ENCODE results near the gene LARP7.
A peak's percentile ranks its signal among the peaks of the same experiment; 100 is the strongest.
"Not testable (repeated sequence)": the region's sequence is repeated elsewhere in the genome, so short reads cannot be mapped to it uniquely, and the experiment has no call there.

Gene LARP7
- total RNA-seq = 41.3 to 58.0 reads per million in 2 donors

DNA sequence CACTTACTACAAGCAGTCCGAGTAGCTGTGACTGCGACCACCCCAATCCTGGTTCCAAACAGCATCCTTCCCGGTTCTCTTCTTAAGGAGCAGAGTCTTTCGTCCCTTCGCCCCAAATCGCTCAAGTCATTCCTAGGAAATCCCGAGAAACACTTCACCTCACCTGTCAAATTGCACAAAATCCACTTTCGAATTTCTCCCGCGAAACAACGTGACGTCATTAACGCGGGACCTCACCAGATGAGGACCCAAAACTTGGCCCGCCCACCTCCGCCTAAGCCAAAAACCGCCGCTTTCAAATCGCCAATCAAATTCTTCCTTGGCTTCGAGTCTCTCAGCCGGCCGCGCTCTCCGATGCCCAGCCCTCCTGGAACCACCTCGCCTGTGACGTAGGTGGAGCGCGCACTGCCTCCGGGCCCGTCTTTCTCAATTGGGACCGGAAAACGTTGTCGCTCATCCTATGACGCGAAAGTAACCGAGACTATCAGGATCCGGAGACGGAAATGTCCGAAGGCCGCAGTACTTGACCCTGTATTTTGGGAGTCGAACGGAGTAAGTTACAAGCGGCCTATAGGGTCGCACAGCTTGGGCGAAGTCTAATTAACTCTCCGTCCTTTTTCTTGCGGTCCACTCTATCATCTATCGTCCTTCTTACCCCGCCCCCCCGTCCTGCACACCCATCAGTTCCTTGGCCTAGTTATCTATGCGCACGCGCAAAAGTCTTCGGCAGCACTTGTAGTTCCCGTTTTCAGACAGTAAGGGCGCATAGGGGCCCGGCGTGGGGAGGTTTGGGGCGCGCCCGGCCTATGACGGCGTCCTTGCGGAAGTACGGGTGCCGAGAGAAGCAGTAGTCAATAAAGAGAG lies at the start of gene LARP7, which contains the start of gene ZGRF1:
Gene LARP7, plus strand, starts transcription at position 456 of the 864 bp plus-strand sequence. CDS start 7,527 bp downstream, outside the sequence.
Gene ZGRF1, minus strand, starts transcription at position 222 of the 864 bp plus-strand sequence. CDS start 3,733 bp downstream, outside the sequence.
- peak; percentile 94 for DNase-seq

DNA sequence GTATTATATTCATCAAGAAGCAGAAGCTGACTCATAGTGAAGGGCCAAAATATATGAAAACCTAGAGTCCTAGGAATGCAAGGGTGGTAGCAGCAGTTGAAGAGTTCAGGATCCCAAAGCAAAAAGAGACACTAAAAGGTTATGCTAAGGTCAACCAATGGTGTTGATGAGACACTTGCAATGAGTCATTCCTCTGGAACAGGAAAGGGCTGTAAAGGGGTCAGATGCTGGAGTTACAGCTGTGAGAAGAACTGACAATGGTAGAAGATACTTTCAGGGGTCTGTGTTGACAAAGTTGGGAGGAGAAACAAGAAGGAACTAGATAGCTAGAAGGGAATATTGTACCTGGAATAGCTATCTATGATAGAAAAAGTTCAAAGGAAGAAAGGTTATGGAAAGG lies 47.7 kb upstream of the LARP7 start:
- DNase-seq = no peak

DNA sequence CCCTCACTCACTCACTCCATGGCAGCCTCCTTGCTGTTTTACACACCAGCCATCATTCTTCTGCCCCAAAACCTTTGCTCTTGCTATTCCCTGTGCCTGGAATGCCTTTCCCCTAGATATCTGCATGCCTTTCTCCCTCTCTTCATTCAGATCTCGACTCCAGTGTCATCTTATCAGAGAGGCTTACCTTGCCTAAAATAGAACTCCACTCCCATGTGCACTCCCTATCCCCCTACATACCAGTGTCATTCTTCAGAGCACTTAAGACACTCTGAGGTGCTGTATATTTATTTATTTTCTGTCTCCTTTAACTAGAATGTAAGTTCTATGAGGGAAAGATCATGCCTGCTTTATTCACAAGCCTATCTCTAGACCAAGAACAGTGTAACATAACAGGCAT lies 45.4 kb upstream of the LARP7 start:
- no peak for DNase-seq

DNA sequence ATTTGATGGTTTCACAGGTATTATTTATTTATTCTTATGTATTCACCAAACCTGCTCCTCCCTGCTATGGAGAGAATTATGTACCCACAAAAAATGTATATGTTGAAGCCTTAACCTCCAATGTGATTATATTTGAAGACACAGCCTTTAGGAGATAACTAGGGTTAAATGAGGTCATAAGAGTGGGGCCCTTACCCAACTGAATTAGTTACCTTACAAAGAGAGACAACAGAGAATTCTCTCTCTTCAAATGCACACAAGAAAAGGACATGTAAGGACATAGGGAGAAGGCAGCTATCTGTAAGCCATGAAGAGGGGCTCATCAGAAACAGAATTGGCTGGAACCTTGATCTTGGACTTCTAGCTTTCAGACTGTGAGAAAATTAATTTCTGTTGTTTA lies 44.2 kb upstream of the LARP7 start:
- no peak for DNase-seq

DNA sequence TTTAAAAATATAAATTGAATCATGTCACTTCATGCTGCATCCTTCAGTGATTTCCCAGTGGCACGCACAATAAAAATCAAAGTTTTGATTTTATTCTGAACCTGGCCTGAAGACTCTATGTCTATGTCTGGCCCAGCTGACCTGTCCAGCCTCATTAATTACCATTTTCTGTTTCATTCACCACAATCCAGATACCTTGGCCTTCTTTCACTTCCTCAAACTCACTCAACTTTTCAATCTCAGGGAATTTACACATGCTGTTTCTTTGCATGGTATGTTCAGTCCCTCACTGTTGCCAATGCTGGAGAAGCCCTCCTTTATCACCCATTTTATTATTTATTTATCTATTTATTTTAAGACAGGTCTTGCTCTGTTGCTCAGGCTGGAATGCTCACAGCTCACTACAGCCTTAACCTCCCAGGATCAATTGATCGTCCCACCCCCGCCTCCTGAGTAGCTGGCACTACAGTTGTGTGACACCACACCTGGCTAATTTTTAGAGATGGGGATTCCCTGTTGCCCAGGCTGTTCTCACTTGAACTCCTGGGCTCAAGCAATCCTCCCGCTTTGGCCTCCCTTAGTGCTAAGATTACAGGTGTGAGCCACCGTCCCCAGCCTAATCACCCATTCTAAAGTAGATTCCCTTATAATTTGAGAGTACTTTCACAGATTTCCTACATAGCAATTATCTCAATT lies 43.4 kb upstream of the LARP7 start:
- no peak for DNase-seq

DNA sequence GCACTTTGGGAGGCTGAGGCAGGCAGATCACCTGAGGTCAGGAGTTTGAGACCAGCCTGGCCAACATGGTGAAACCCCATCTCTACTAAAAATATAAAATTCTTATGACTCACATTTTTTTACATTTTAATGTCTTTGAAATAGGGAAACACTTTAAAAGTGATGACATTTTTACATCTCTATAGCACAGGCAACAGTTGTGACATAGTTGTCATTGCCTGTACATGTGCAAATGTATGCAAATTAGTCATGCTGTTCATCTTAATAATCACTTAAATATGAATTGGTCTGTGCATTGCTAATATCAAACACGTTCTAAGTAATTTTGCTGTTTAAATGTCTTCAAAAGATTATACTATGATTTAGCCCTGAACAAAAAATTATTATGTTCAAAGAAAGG lies 42.0 kb upstream of the LARP7 start:
- no peak for DNase-seq

DNA sequence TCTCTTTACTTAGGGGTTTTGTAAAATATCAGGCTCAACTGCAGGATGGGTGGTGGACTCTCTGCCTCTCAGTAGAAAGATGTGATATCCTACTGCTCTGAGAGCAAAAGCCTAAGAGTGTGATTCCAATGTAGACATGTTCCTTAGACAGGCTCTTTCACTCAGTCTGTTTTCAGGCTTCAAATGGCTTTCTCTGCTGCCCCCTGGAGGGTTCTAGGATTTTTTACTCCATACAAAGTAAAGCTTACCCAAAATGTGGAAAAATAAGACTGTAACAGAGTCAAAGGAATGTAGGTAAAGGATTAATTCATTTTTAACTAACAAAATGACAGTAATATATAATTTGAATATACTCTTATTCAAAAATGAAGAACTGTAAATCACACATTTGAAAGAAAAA lies 32.4 kb upstream of the LARP7 start:
- peak; percentile 18 for DNase-seq

DNA sequence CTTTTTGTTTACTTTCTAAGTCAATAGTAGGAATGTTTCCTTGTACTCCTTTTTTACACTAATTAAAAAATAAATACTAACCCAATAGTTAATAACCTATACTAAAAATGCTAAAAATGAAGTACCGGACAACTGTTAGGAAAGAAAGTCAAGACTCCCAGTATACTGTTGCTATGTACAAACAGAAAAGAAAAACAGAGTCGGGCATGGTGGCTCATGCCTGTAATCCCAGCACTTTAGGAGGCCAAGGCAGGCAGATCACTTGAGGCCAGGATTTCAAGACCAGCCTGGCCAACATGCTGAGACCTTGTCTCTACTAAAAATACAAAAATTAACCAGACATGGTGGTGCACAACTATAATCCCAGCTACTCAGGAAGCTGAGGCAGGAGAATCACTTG lies 24.1 kb upstream of the LARP7 start:
- DNase-seq = not testable (repeated sequence)

DNA sequence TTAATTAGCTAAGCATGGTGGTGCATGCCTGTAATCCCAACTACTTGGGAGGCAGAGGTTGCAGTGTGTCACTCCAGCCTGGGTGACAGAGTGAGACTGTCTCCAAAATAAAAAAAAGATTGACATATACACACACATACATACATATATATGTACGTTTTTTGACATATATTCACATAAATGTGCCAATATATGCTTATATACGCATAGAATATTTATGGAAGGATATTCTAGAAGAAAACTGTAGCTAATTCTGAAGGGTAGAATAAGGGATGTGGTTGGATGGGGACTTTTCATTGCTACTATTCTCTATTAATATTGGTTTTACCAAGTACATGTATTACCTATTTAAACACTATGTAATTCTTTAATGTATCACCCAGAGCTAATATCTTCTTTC lies 20.0 kb upstream of the LARP7 start:
- DNase-seq = no peak

DNA sequence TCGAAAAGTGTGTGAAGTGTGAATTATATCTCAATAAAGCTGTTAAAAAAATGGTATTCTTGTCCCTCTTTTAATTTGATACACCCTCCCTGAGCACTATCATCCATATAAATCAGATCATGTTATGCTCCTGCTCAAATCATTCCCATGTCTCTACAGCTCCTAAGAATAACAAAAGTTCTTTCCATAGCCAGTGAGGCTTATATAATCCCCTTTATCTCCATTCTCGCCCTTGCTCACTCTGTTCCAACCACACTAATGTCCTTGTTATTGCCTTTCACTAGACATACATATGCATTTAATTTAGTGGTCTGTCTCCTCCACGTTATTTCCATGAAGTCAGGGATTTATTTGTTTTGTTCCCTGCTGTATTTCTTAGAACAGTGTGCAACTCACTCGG lies 10.7 kb upstream of the LARP7 start:
- DNase-seq = no peak

DNA sequence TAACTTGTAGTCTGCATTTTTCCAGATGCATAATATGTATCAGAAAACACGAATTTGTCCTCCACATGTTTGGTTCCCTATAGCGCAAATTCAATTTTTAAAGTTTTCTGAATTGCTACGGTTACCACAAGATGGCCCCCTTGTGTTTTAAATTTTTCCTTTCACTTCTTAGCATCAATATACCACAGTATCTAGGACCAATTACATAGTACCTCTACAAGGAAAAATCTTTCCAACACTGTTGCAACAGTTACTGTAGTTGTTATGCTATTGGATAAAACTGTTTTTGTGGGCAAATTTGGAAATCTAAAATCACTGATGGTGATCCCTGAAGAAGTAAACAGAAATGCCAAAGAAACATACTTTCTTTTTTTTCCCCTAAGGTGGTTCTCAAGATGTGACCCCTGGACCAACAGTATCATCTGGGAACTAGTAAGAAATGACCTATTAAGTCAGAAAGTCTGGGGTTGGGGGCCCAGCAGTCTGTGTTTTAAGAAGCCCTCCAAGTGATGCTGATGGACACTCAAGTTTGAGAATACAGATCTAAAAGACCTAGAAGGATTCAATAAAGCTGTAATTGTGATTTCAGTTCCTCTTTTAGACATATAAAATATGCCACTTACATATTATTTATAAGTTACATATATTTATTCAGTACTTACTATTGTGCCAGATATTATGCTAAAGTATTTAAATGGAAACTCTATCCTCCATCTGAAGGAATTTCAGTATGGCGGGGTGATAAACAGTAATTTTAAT lies 3.3 kb upstream of the LARP7 start:
- DNase-seq = no peak

DNA sequence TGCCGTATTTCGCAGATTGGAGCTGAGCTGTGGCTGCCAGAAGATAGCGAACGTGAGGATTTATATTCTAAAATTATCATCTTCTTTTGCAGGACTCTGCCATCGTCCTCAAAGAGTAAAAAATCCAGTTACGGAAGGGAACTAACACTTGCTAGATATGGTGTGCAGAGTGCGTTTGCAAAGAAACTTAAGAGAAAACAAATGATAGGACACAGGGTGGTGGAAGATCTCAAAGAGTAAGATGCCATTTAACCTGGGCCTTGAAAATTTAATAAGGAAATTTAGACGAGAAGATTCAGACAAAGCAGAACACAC lies 566 bp downstream of the LARP7 start:
- DNase-seq = no peak

DNA sequence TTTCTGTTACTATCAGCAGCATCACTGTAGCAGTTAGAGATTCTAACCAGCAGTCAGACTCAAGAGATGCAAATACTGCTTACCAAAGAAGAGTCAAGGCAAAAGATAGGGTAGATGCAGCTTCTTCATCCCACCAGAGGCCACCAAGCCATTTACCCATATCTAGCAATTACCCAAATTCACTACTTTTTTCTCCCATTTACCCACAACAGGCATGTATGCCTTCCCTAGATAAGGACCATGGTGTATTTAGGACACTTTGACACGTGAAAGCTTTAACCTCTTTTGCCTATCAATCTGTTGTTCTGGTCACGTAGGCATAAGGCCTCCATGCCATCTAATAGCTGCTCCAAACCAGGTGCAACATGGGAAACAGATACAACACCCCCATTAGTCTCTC lies 5.6 kb downstream of the LARP7 start:
- DNase-seq = no peak

DNA sequence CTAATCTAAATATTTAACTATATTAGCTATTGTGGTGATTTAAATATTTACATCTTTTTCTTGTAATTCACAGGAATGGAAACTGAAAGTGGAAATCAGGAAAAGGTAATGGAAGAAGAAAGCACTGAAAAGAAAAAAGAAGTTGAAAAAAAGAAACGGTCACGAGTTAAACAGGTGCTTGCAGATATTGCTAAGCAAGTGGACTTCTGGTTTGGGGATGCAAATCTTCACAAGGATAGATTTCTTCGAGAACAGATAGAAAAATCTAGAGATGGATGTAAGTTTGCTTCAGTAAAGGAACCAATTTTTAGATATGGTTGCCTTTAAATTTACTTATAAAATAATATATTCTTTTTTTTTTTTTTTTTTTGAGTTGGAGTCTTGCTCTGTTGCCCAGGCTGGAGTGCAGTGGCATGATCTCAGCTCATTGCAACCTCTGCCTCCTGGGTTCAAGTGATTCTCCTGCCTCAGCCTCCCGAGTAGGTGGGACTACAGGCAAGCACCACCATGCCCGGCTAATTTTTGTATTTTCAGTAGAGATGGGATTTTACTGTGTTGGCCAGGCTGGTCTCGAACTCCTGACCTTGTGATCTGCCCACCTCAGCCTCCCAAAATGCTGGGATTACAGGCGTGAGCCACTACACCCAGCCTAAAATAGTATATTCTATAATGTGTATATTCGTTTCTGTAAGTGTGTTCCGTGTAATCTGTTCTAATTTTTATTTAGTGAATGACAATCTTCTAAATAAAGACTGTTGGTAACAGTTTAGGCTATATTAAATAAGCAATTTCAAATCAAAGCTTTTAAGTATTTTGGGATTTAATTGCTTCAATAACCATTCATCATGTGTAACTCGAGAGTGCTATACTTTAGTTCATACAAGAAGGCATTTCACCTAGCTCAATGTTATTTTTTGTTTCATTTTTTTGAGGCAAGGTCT lies 7.9 kb downstream of the LARP7 start:
- DNase-seq = not testable (repeated sequence)

DNA sequence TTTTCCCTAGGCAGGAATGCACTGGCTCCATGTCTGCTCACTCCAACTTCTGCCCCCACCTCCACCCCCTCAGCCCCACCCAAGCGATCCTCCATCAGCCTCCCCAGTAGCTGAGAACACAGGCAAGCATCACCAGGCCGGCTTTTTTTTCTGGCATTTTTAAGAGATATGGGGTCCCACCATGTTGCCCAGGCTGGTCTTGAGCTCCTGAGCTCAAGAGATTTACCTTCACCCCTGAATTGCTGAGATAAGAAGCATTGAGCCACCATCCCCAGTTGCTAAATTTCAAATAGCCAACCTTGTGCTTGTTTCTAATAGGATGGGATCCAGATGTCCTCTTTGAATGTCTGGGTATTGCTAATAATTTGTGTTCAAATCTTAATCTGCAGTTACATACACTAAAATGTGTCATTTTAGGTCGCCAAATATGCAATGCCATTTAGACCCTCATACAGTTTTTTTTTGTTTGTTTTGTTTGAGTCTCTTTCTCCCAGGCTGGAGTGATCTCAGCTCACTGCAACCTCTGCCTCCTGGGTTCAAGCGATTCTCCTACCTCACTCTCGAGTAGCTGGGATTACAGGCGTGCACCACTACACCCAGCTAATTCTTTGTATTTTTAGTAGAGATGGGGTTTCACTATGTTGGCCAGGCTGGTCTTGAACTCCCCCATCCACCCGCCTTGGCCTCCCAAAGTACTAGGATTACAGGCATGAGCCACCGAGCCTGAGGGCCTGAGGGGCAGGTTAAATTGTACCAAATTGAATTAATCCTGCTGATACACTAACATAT lies 8.8 kb downstream of the LARP7 start:
- no peak for DNase-seq

DNA sequence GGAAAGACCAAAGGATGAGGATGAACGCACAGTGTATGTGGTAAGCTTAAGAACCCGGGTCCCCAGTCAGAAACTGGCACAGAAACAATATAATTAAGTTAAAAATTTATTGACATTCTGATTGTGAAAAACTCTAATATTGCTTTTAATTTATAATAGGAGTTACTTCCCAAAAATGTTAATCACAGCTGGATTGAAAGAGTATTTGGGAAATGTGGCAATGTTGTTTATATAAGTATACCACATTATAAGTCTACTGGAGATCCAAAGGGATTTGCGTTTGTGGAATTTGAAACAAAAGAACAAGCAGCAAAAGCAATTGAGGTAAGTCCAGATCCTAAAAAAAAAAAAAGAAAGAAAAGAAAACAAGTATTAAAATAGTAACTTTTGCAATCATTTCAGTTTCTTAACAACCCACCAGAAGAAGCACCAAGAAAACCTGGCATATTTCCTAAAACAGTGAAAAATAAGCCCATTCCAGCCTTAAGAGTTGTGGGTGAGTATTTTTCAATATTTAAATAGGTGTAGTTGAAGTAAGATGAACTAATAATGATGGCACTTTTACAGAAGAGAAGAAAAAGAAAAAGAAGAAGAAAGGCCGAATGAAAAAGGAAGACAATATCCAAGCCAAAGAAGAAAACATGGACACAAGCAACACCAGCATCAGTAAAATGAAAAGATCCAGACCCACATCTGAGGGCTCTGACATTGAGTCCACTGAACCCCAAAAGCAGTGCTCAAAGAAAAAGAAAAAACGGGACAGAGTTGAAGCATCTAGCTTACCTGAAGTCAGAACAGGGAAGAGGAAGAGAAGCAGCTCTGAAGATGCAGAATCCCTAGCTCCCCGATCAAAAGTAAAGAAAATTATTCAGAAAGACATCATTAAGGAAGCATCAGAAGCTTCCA lies 9.9 kb downstream of the LARP7 start:
- DNase-seq = no peak

DNA sequence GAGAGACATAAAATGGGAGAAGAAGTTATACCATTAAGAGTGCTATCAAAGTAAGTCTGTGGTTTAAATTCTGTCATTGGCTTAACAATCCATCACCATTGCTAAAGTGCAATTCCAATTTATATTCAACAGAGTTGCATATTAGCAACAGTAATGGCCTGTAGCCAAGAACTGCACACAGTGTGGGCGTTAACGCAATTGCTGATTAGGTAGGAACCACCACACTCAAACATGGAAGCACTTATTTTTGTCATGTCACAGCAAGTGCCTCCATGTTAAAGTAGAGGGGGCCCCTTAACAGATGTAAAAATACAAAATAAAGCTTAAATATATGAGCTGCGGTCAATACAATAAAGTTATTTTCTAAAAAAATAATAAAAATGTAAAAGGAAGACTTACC lies 10.8 kb downstream of the LARP7 start:
- DNase-seq = no peak

DNA sequence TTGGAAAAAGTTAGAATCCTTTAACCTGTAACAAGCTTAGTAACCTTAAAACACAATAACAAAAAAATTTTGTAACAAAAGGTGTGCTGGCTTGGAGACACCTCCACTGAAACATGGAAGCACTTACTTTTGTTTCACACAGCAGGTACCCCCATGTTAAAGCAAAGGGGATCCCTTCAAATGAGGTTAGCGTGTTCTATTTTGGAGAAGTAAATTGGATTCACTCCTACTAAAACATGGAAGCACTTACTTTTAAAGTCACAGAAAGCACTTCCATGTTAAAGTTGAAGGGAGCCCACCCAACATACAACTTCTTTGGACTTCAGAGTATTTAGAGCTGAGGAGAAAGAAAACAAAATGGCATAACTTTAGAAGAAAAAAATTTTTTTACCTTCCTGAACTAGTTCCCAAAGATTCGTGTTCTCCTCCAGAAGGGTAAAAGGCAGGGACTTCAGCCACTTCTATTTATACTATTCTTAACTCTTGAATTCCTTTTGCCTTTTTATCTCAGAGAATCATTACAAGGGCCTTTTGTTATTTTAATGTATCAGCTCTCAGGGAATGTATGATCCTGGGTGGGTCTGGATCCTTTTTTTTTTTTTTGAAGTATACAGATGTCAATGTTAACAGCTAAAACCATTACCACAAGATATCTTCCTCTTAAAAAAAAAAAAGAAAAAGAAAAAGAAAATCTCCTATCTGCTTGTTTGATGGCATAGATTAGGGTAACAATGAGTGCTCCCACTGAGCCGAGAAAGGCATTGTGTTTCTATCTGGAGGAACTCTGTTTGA lies 11.5 kb downstream of the LARP7 start:
- no peak for DNase-seq

DNA sequence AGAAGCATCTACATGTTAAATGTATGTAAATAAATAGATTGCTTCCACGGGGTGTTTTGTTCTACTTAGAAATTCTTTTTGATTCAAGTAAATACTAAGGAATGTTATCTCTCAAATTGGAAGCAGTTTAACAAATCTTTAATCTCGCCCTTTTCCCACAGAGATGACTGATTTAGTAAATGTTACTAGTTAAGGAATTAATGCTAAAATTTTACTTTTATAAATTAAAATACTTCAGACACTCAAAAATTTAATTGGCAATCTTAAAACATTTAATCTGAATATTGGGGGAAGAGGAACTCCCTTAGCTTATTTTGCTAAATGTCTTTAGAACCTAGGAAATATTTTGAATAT lies 12.1 kb downstream of the LARP7 start:
- DNase-seq = no peak

DNA sequence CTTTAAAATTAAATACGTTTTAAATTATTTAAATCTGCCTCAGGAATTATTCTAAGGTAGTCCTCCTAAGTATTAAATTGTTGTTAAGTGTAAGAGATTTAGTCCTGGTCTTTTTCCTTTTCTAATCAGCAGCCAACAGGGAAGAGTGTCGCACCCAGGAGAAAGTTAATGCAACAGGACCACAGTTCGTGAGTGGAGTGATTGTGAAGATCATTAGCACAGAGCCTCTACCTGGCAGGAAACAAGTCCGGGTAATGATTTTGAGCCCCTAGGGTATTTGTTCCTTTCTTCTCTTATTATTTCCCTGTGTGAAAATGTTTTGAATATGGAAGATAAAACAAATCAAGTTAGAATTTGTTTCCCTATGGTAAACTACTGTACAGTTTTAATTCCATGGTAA lies 13.4 kb downstream of the LARP7 start:
- no peak for DNase-seq

Data from T-helper 9 cell (primary cell).